ENCODE results near the gene OR56A1. TPM values are rescaled to one million over a fixed set of nuclear protein-coding genes. Genes with fewer than 3 reads are reported as not detected.

The OR56A1 gene
- total RNA-seq, 1 donor from 2014 or later: not detected

GRCh38 chr11:6061475-6061874 is 30.9 kb upstream of the OR56A1 start:
- no peak overlapping the region for H3K4me3 ChIP-seq
- intact Hi-C loops (cut with DNase I): no loop called here
- DNase-seq (ENCODE audit: extremely low spot score in 2 of 2): no peak
- no peak overlapping the region for H3K27ac ChIP-seq
- no peaks in the 10 kb centered on the region for H3K9me3 ChIP-seq
- no peaks in the 10 kb centered on the region for H3K27me3 ChIP-seq
- no peaks in the 10 kb centered on the region for H3K4me1 ChIP-seq
- no peaks in the 10 kb centered on the region for H3K36me3 ChIP-seq
- TF ChIP-seq POLR2A (IDR thresholded peaks at IDR 0.05): no peak
- no peak for TF ChIP-seq CTCF (IDR thresholded peaks at IDR 0.05)
- TF ChIP-seq POLR2AphosphoS5 (IDR thresholded peaks at IDR 0.05; ENCODE audit: insufficient read depth in 1 of 2, low read depth in 1 of 2): no peak

GRCh38 chr11:6057452-6057851 is 26.9 kb upstream of the OR56A1 start:
- no peaks in the 10 kb centered on the region for H3K4me1 ChIP-seq
- H3K27ac ChIP-seq: no peak overlapping the region
- no peaks in the 10 kb centered on the region for H3K9me3 ChIP-seq
- no peaks in the 10 kb centered on the region for H3K36me3 ChIP-seq
- H3K4me3 ChIP-seq: no peak overlapping the region
- H3K27me3 ChIP-seq: no peaks in the 10 kb centered on the region
- no peak for TF ChIP-seq CTCF (IDR thresholded peaks at IDR 0.05)
- no peak for TF ChIP-seq POLR2A (IDR thresholded peaks at IDR 0.05)
- DNase-seq (ENCODE audit: extremely low spot score in 2 of 2): no peak
- intact Hi-C loops (cut with DNase I): no loop called here

GRCh38 chr11:6055569-6055968 is 25.0 kb upstream of the OR56A1 start:
- H3K4me3 ChIP-seq: no peak overlapping the region
- no peaks in the 10 kb centered on the region for H3K4me1 ChIP-seq
- TF ChIP-seq POLR2A (IDR thresholded peaks at IDR 0.05) (no peak), POLR2AphosphoS5 (IDR thresholded peaks at IDR 0.05; ENCODE audit: insufficient read depth in 1 of 2, low read depth in 1 of 2) (no peak), CTCF (IDR thresholded peaks at IDR 0.05) (no peak)
- no peaks in the 10 kb centered on the region for H3K36me3 ChIP-seq
- no peak for DNase-seq (ENCODE audit: extremely low spot score in 2 of 2)
- no peak overlapping the region for H3K27ac ChIP-seq
- no peaks in the 10 kb centered on the region for H3K27me3 ChIP-seq
- intact Hi-C loops (cut with DNase I): no loop called here
- H3K9me3 ChIP-seq: no peaks in the 10 kb centered on the region

GRCh38 chr11:6052374-6052773 is 21.8 kb upstream of the OR56A1 start:
- TF ChIP-seq POLR2AphosphoS5 (IDR thresholded peaks at IDR 0.05; ENCODE audit: insufficient read depth in 1 of 2, low read depth in 1 of 2) (no peak), POLR2A (IDR thresholded peaks at IDR 0.05) (no peak), CTCF (IDR thresholded peaks at IDR 0.05) (no peak)
- no peaks in the 10 kb centered on the region for H3K36me3 ChIP-seq
- intact Hi-C loops (cut with DNase I): no loop called here
- no peaks in the 10 kb centered on the region for H3K9me3 ChIP-seq
- H3K27me3 ChIP-seq: no peaks in the 10 kb centered on the region
- H3K4me1 ChIP-seq: no peaks in the 10 kb centered on the region
- H3K27ac ChIP-seq: no peak overlapping the region
- no peak for DNase-seq (ENCODE audit: extremely low spot score in 2 of 2)
- H3K4me3 ChIP-seq: no peak overlapping the region

GRCh38 chr11:6040874-6041273 is 10.3 kb upstream of the OR56A1 start:
- Histone ChIP-seq H3K27me3 (no peaks in the 10 kb centered on the region), H3K4me1 (no peaks in the 10 kb centered on the region), H3K27ac (no peak overlapping the region), H3K36me3 (no peaks in the 10 kb centered on the region), H3K4me3 (no peak overlapping the region), H3K9me3 (no peaks in the 10 kb centered on the region)
- TF ChIP-seq POLR2AphosphoS5 (IDR thresholded peaks at IDR 0.05; ENCODE audit: insufficient read depth in 1 of 2, low read depth in 1 of 2): no peak
- TF ChIP-seq CTCF (IDR thresholded peaks at IDR 0.05): no peak
- TF ChIP-seq POLR2A (IDR thresholded peaks at IDR 0.05): no peak
- intact Hi-C loops (cut with DNase I): no loop called here
- DNase-seq (ENCODE audit: extremely low spot score in 2 of 2): no peak

Data from vagina (tissue), 2 donors.